Endothelial cell of hepatic sinusoid (primary cell): ENCODE results near the gene HMCES.
"Not testable (repeated sequence)": the region's sequence is repeated elsewhere in the genome, so short reads cannot be mapped to it uniquely, and the experiment has no call there.

ENCODE experiments used
- in situ Hi-C: cut with HindIII; loops from 2 replicates; pipeline ENCODE4 v1.10.0; 2017; ENCODE audit warnings: low sequenced_read_pairs

The HMCES gene

GRCh38 chr3:129341331-129342141, 62.9 kb downstream of the HMCES start:
- in situ Hi-C loops, result loop anchor here (5.0 kb wide), 1 partner anchor 36 kb away; no protein-coding TSS in a partner anchor

DNA sequence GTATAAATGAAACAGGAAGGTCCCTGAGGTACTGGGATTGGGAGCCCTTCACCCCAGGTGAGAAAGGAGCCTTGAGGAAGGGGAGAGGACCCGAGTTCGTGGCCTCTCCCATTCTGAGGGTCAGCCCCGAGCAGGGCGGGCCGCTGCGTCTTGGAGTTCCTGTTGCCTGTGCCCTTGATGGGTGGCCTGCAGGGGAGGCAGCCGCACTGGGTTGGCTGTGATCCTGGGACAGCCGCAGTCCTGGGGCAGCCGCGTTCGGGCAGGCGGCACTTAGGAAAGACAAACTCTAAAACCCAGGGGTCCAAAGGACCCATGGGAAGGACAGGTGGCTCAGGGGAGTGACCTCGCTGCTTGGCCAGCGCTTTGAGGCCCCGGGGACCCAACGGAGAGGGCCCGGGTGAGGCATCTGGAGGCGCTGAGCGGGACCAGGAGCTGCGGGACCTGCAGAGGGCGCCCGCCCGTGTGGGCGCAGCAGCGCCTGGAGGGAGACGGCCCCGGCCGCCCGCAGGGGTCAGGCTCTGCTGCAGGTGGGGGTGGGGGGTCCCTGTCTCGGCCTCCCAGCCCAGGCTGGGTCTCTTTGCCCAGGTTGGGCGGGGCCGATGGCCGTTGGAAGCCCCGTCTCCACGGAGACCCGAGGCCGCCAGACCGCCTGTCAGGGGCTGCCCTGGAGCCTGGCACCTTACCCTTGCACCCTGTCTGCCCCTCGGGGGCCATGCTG, 65.1 kb downstream of the HMCES start:
- in situ Hi-C loops, result loop anchor here (5.0 kb wide), 1 partner anchor 33 kb away; no protein-coding TSS in a partner anchor

DNA sequence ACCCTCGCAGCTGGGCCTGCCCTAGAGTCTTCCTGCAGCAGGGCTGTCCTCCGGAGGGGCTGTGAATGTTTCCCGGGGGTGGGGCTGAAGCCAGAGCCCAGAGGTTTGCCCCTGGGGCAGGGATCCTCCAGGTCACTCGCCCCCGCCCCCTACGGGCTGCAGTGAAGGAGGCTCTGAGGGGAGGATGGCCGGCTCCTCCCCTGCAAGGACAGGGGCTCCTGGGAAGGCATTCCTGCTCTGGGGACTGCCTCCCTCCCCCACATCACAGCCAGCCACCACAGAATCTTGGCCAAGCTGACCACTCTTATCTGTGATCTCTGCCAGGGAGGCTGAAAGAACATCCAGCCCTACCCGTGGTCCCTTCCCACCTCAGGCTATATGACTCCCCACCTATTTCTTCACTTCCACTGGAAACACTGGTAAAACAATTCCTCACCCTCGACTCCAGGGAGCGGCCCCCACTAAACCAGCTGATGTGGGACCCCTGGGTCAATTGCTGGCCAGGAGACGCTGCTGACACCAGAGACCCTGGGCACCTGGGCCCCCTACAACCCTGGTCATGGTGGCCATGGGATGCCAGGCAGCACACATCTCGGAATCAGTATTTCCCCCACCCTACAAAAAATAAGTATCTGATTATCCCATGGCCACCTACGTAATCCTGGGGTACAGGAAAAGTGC, 66.0 kb downstream of the HMCES start:
- in situ Hi-C loops, result loop anchor here (5.0 kb wide), 1 partner anchor 33 kb away; no protein-coding TSS in a partner anchor

DNA sequence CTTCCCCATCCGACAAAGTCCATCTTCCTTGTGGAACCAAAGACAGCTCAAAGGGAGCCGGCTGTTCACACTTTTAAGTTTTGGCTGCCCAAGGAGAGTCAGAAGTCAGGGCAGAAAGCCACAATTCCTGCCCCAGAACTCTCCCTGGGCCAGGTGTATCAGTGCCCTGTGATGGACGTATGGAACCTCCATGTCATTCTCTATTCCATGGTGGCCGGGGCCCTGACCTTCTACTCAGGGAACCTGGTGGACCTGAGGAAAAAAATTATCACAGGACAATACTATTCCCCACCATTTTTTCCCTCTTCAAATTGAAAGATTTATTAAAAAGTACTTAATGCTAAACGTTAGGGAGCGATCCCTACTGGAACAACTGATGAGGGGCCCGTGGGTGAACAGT, 66.6 kb downstream of the HMCES start:
- in situ Hi-C loops, result no loop called here

GRCh38 chr3:129345971-129346370, 67.3 kb downstream of the HMCES start:
- in situ Hi-C loops, result no loop called here

GRCh38 chr3:129346695-129347457, 68.2 kb downstream of the HMCES start:
- in situ Hi-C loops, result no loop called here

DNA sequence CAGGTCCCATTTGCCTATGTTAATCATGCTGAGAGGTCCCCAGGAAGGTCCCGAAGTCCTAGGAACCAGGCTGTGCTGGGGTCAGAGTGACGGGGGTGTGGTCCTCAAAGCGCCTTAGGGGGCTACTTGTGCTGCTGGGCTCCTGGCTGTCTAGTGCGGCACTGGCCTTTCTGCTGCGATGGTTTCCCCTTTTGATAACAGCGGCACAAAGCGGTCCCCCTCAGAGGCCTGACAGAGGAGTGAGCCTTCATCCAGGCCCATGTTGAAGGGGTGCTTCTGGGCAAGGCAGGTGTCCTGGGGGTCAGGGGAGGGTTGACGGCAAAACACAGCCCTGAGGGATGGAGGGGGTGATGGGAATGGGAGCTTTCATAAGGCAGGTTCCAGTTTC, 68.8 kb downstream of the HMCES start:
- in situ Hi-C loops, result no loop called here

DNA sequence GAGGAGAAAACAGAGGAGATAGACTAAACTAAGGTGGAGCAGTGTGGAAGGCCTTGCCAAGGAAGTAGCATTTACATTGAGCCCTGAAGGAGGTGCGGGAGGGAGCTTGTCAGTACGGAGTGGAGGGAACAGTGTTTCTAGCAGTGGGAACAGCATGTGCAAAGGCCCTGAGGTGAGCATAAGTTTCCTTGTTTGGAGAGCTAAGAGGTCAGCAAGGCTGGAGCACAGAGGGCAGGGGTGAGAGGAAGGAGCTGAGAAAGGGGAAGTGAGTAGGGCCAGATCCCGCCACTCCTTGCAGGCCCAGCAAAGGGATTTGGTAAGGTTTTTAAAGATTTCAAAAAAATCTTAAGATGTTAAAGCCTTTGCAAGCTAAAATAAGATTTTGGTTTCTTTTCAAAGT, 70.1 kb downstream of the HMCES start:
- in situ Hi-C loops, result no loop called here

GRCh38 chr3:129349169-129349568, 70.5 kb downstream of the HMCES start:
- in situ Hi-C loops, result not testable (repeated sequence)

DNA sequence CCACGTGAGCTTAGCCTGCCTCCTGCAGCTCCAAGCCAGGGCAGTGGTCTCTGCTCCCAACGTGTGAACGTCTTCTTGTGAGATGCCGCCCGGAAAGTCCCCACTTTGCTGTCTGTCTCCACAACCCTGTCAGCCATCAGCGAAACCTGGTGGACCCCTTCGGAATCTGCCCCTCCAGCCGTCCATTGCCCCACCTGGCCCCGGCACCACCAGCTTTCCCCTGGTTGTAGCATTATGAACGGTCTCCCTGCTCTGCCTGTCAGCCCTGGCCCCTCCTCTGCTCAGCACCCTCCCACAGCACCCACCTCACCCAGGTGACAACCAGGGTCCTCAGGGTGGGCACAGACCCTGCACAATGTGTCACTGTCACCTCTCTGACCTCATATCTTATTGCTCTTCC, 71.1 kb downstream of the HMCES start:
- in situ Hi-C loops, result no loop called here

DNA sequence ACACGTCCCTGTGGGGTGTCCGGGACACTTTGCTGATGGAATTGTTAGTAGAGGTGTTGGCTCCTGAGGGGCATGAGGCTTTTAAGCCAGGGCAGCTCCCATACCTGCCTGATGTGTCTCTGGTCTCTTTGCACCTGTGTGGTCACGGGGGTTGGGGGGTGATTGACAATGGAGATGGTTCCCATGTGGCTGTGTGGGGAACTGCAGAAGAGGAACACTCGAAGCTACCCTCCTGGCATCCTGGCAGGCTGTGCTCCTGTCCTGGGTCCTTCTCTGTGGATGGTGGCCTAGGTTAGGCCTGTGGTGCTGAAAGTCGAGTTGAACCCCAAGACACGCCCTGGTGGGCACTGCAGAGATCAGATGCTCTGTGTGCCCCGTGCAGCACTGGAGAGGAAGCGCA, 73.4 kb downstream of the HMCES start:
- in situ Hi-C loops, result no loop called here

GRCh38 chr3:129352650-129353588, 74.2 kb downstream of the HMCES start:
- in situ Hi-C loops, result no loop called here

GRCh38 chr3:129353589-129353941, 74.9 kb downstream of the HMCES start:
- in situ Hi-C loops, result no loop called here
